Measurements from ENCODE around the gene UACA.
"Not testable (repeated sequence)": the region's sequence is repeated elsewhere in the genome, so short reads cannot be mapped to it uniquely, and the experiment has no call there.

Gene UACA

DNA sequence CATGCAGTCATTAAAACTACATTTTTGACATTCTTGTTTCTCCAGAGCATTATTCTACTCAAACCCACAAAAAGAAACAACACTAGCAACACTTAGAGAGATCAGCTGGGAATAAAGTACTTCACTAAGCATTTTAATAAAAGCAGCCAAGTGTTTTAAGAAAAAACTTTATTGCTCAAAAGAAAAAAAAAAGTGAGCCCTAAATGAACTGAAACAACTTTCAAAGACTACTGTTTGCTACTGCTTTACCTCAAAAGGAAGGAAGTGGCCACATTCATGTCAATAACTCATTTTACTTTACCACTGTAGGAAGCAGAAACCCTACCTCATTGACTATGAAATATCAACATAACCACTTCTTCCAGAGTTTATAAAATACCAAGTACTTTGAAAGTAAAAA lies 91.3 kb downstream of the UACA start:
- Histone ChIP-seq H3K27ac (ENCODE audit: low read depth, low read length) (no peak overlapping the region), H3K9me3 (ENCODE audit: insufficient read depth, low read depth, low read length) (no peaks in the 10 kb centered on the region), H3K4me1 (ENCODE audit: insufficient read depth, low read length) (peaks cover 43% of the 10 kb centered on the region), H3K9ac (ENCODE audit: low read depth, low read length) (no peak overlapping the region), H3K36me3 (ENCODE audit: insufficient read depth, low read length) (peaks cover 34% of the 10 kb centered on the region), H3K27me3 (ENCODE audit: insufficient read depth, low read length) (no peaks in the 10 kb centered on the region), H3K4me3 (ENCODE audit: low read length) (no peak overlapping the region)

DNA sequence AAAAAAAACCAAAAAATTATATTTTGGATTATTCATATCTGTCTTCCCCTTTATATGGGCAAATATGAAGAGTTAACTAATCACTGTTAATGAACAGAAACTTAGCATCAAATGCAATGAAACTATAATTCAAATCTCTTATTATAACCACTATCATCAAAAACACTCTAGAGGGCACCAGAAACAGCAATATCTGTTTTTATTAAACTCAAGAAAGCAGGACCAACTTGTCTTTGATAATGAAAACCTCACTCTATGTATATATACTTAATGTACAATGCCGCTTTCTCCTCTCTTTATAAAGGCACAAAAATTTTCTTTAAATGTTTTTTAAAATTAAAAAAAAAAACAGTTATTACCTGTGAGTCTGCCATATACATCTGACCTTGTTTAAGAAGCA lies 92.7 kb downstream of the UACA start:
- no peaks in the 10 kb centered on the region for H3K27me3 ChIP-seq (ENCODE audit: insufficient read depth, low read length)
- no peak overlapping the region for H3K27ac ChIP-seq (ENCODE audit: low read depth, low read length)
- no peak overlapping the region for H3K9ac ChIP-seq (ENCODE audit: low read depth, low read length)
- no peaks in the 10 kb centered on the region for H3K9me3 ChIP-seq (ENCODE audit: insufficient read depth, low read depth, low read length)
- peaks cover 24% of the 10 kb centered on the region for H3K36me3 ChIP-seq (ENCODE audit: insufficient read depth, low read length)
- H3K4me3 ChIP-seq (ENCODE audit: low read length): no peak overlapping the region
- no CpG with 5 or more reads among the region's 1 CpG for WGBS
- H3K4me1 ChIP-seq (ENCODE audit: insufficient read depth, low read length): peaks cover 52% of the 10 kb centered on the region

DNA sequence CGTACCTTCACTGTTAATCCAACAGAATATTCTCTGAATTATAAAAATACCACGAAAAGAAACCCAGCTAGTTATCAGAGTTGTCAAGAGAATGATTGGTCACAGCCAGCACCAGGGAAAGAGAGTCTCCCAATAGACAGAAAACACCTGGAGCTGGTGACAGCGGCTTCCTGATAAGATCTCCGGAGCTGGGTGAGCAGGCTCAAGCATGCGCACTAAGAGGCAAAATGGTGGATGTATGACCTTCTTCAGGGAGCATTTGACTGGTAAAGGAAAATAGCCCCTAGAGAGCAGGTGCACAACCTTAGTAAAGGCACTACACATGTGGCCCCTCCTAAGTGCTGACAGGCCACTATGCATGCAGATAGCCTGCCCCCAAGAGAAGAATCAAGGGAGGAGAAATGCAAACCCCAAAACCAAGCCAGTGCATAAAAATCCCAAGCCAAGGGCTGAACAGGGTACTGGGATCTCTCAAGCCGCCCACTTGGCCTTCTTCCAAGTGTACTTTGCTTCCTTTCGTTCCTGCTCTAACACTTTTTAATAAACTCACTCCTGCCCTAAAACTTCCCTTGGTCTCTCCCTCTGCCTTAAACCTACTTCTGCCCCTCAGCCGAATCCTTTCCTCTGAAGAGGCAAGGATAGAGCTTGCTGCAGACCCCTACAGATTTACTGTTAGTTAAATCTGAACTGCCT lies 93.2 kb downstream of the UACA start:
- no peak overlapping the region for H3K4me3 ChIP-seq (ENCODE audit: low read length)
- H3K4me1 ChIP-seq (ENCODE audit: insufficient read depth, low read length): peaks cover 52% of the 10 kb centered on the region
- H3K27me3 ChIP-seq (ENCODE audit: insufficient read depth, low read length): no peaks in the 10 kb centered on the region
- WGBS: 75% methylated on average over 8 of the region's 8 CpGs
- H3K27ac ChIP-seq (ENCODE audit: low read depth, low read length): no peak overlapping the region
- peaks cover 19% of the 10 kb centered on the region for H3K36me3 ChIP-seq (ENCODE audit: insufficient read depth, low read length)
- H3K9me3 ChIP-seq (ENCODE audit: insufficient read depth, low read depth, low read length): no peaks in the 10 kb centered on the region
- H3K9ac ChIP-seq (ENCODE audit: low read depth, low read length): no peak overlapping the region

- Histone ChIP-seq H3K4me1 (ENCODE audit: insufficient read depth, low read length) (peaks cover 52% of the 10 kb centered on the region), H3K36me3 (ENCODE audit: insufficient read depth, low read length) (peaks cover 24% of the 10 kb centered on the region), H3K4me3 (ENCODE audit: low read length) (no peak overlapping the region), H3K9ac (ENCODE audit: low read depth, low read length) (no peak overlapping the region), H3K9me3 (ENCODE audit: insufficient read depth, low read depth, low read length) (no peaks in the 10 kb centered on the region), H3K27ac (ENCODE audit: low read depth, low read length) (peak overlapping the region; percentile 6; the same call in 1 of the 2 replicates), H3K27me3 (ENCODE audit: insufficient read depth, low read length) (no peaks in the 10 kb centered on the region)
- 47% methylated on average over 3 of the region's 4 CpGs for WGBS
Observed at GRCh38 chr15:70669006-70669602, 94.3 kb downstream of the UACA start.

DNA sequence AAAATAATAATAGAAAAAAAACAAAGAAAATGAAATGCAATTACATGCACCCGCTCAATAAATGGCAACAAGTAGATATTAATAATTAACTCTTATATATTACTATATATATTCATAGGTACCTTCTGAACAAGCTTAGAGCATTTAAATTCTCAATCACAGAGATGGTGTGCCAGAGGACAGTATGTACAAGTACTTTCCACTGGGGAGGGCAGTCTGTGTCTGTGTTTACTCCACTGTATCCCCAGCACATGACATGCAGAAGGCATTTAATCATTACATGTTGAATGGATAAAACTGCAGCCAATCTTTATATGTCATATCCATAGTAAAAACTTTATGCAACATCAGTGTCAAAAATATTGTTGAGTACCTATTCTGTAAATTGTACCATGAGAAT lies 97.8 kb downstream of the UACA start:
- Histone ChIP-seq H3K4me1 (ENCODE audit: insufficient read depth, low read length) (peaks cover 48% of the 10 kb centered on the region), H3K9me3 (ENCODE audit: insufficient read depth, low read depth, low read length) (no peaks in the 10 kb centered on the region), H3K4me3 (ENCODE audit: low read length) (no peak overlapping the region), H3K27me3 (ENCODE audit: insufficient read depth, low read length) (no peaks in the 10 kb centered on the region), H3K9ac (ENCODE audit: low read depth, low read length) (no peak overlapping the region), H3K27ac (ENCODE audit: low read depth, low read length) (no peak overlapping the region), H3K36me3 (ENCODE audit: insufficient read depth, low read length) (peaks cover 28% of the 10 kb centered on the region)
- WGBS: no CpG with 5 or more reads among the region's 1 CpG

DNA sequence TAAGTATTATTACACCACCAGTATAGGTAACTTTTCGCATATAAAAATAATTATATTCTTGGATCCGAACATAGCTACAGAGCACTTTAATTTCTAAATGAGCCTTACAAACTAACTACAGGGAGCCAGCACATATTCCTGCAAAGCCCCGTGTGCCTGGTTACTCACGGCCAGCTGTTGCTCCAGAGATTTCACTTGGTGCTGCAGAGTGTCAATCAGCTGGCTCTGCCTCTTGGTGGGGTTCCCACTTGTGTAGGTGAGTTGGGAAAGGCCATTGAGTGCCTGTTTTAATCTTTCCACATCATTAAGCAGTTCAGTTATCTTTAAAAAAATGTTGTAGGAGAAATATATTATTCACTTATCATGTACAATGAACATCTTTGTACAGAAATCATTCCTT lies 98.9 kb downstream of the UACA start:
- Histone ChIP-seq H3K4me3 (ENCODE audit: low read length) (no peak overlapping the region), H3K27ac (ENCODE audit: low read depth, low read length) (no peak overlapping the region), H3K9ac (ENCODE audit: low read depth, low read length) (no peak overlapping the region), H3K27me3 (ENCODE audit: insufficient read depth, low read length) (no peaks in the 10 kb centered on the region), H3K9me3 (ENCODE audit: insufficient read depth, low read depth, low read length) (no peaks in the 10 kb centered on the region), H3K4me1 (ENCODE audit: insufficient read depth, low read length) (peaks cover 40% of the 10 kb centered on the region), H3K36me3 (ENCODE audit: insufficient read depth, low read length) (peaks cover 28% of the 10 kb centered on the region)
- 95% methylated on average over 4 of the region's 4 CpGs for WGBS

- peaks cover 16% of the 10 kb centered on the region for H3K36me3 ChIP-seq (ENCODE audit: insufficient read depth, low read length)
- H3K27me3 ChIP-seq (ENCODE audit: insufficient read depth, low read length); H3K27ac ChIP-seq (ENCODE audit: low read depth, low read length); H3K4me3 ChIP-seq (ENCODE audit: low read length); H3K9ac ChIP-seq (ENCODE audit: low read depth, low read length); H3K9me3 ChIP-seq (ENCODE audit: insufficient read depth, low read depth, low read length): not testable (repeated sequence)
- WGBS: 100% methylated on average over 1 of the region's 3 CpGs
- H3K4me1 ChIP-seq (ENCODE audit: insufficient read depth, low read length): peaks cover 25% of the 10 kb centered on the region
Observed at GRCh38 chr15:70663069-70663468, 100.3 kb downstream of the UACA start.

DNA sequence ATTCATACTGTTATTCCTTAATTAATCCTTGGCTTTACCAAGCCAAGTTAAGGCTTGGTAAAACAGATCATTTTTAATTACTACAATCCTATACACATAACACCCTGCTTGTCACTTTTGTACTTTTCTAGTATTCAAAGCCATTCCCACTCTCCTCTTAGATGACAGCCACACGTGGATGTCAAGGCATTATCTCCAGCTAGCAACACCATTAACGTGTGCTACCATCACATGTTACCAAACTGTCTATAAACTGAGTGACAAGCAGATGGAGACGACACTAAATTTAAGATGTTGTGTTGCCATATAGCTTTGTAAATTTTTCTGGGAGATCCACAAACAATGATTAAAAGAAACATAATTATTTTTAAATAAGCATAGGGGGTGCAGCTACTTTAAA lies 103.7 kb downstream of the UACA start:
- Histone ChIP-seq H3K27me3 (ENCODE audit: insufficient read depth, low read length) (no peaks in the 10 kb centered on the region), H3K4me1 (ENCODE audit: insufficient read depth, low read length) (peaks cover 7% of the 10 kb centered on the region; the same call in 1 of the 2 replicates), H3K4me3 (ENCODE audit: low read length) (no peak overlapping the region), H3K9ac (ENCODE audit: low read depth, low read length) (no peak overlapping the region), H3K9me3 (ENCODE audit: insufficient read depth, low read depth, low read length) (no peaks in the 10 kb centered on the region), H3K36me3 (ENCODE audit: insufficient read depth, low read length) (peaks cover 26% of the 10 kb centered on the region), H3K27ac (ENCODE audit: low read depth, low read length) (no peak overlapping the region)
- WGBS: 90% methylated on average over 2 of the region's 3 CpGs

- WGBS: 92% methylated on average over 3 of the region's 3 CpGs
- H3K9ac ChIP-seq (ENCODE audit: low read depth, low read length): no peak overlapping the region
- no peak overlapping the region for H3K4me3 ChIP-seq (ENCODE audit: low read length)
- H3K36me3 ChIP-seq (ENCODE audit: insufficient read depth, low read length): peaks cover 17% of the 10 kb centered on the region
- no peak overlapping the region for H3K27ac ChIP-seq (ENCODE audit: low read depth, low read length)
- H3K9me3 ChIP-seq (ENCODE audit: insufficient read depth, low read depth, low read length): no peaks in the 10 kb centered on the region
- peaks cover 7% of the 10 kb centered on the region; the same call in 1 of the 2 replicates for H3K4me1 ChIP-seq (ENCODE audit: insufficient read depth, low read length)
- H3K27me3 ChIP-seq (ENCODE audit: insufficient read depth, low read length): no peaks in the 10 kb centered on the region
Observed at GRCh38 chr15:70658641-70659040, 104.7 kb downstream of the UACA start.

DNA sequence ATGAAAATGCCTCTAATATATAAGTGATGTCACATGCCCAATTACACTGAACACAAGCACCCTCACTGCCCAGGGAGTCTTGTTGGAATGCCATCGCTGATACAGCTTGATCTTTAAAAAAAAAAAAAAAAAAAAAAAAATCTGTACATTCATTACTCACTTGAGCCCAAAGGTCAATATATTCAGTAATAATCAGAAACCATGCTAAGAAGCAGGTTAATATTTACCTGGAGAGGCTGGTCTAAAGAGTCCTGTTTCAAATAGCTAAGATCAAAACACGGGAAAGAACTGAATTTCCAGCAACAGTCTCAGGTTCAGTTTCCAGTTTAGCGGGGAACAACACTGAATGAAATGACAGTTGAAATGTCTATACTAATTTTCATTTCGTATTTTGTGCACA lies 109.9 kb downstream of the UACA start:
- 93% methylated on average over 4 of the region's 4 CpGs for WGBS

DNA sequence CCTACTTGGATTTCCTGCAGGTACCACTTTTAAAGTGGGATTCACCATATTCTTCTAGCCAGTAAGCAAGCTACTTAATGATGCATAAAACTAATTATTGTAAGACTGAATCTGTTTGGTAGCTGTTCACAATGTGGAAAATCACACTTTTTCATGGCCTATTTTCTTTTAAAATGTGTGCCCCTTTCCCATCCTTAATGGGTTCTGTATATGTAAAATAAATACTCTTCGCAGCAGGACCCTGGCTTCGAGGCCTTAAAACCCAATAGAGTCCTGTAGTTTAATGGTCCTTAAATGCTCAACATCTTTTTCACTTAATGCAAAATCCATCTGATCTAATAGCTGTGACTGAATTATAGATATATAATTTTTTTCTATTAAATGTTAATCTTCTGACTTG lies 111.0 kb downstream of the UACA start:
- H3K4me3 ChIP-seq (ENCODE audit: low read length): no peak overlapping the region
- no peak overlapping the region for H3K9ac ChIP-seq (ENCODE audit: low read depth, low read length)
- H3K4me1 ChIP-seq (ENCODE audit: insufficient read depth, low read length): no peaks in the 10 kb centered on the region
- 93% methylated on average over 2 of the region's 2 CpGs for WGBS
- H3K27me3 ChIP-seq (ENCODE audit: insufficient read depth, low read length): no peaks in the 10 kb centered on the region
- H3K9me3 ChIP-seq (ENCODE audit: insufficient read depth, low read depth, low read length): no peaks in the 10 kb centered on the region
- H3K36me3 ChIP-seq (ENCODE audit: insufficient read depth, low read length): peaks cover 17% of the 10 kb centered on the region
- no peak overlapping the region for H3K27ac ChIP-seq (ENCODE audit: low read depth, low read length)

More for the DNA sequence above, 109.9 kb downstream of the UACA start:
- Histone ChIP-seq H3K27me3 (ENCODE audit: insufficient read depth, low read length) (no peaks in the 10 kb centered on the region), H3K27ac (ENCODE audit: low read depth, low read length) (no peak overlapping the region), H3K36me3 (ENCODE audit: insufficient read depth, low read length) (peaks cover 17% of the 10 kb centered on the region), H3K4me1 (ENCODE audit: insufficient read depth, low read length) (no peaks in the 10 kb centered on the region), H3K4me3 (ENCODE audit: low read length) (no peak overlapping the region), H3K9ac (ENCODE audit: low read depth, low read length) (no peak overlapping the region), H3K9me3 (ENCODE audit: insufficient read depth, low read depth, low read length) (no peaks in the 10 kb centered on the region)

Data from HUES64 (cell line).